Measurements from ENCODE around the gene OPCML.

OPCML gene

GRCh38 chr11:132549561-132549960, 982.7 kb downstream of the OPCML start:
- no peak for DNase-seq (ENCODE audit: low read depth)

DNA sequence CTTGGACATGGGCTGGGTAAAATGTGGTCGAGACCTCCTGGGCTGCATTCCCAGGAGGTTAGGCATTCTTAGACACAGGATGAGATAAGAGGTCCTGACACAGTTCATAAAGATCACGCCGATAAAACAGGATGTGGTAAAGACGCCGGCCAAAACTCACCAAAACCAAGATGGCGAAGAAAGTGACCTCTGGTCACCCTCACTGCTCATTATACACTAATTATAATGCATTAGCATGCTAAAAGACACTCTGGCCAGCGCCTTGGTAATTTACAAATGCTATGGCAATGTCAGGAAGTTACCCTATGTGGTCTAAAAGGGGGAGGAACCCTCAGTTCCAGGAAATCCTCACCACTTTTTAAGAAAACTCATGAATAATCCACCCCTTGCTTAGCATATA, 983.3 kb downstream of the OPCML start:
- DNase-seq (ENCODE audit: low read depth): no peak

- no peak for DNase-seq (ENCODE audit: low read depth)
Observed at GRCh38 chr11:132544007-132544406, 988.3 kb downstream of the OPCML start.

DNA sequence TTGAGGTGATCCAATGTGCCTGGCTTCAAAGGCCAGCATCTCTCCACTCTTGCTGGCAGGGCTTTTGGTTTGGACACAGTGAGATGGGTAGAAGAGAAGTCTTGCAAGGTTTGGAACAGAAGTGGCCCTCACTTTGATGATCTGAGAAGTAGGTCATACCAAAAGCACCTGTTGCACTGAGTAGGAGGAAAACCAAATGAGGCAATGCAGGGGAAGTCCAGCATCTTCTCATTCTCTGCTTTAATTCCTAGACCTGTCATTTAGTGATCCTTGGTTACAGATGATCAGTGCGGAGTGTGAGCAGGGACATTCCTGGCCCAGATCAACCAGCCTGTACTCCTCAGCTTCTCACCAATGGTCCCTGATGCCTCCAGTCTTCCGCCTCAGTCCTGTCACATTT, 990.5 kb downstream of the OPCML start:
- DNase-seq (ENCODE audit: low read depth): no peak

DNA sequence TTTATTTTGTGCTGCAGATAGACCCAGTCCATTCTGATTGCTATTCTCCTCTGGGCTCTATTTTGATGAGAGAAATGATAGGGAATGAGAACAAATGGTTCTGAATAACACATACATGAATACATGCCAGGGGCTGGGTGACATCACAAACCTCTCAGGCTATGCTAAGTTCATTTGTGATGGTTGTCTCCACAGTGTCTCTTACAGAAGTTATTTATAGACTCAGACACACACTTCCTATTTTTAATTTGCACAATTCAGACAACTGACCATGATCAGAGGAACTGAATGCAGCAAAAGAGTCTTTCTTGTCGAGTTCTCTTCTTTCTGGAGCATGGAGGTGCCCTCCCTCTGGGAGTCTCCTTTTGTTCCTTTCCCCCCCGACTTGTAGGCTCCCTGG, 991.7 kb downstream of the OPCML start:
- DNase-seq (ENCODE audit: low read depth): no peak

DNA sequence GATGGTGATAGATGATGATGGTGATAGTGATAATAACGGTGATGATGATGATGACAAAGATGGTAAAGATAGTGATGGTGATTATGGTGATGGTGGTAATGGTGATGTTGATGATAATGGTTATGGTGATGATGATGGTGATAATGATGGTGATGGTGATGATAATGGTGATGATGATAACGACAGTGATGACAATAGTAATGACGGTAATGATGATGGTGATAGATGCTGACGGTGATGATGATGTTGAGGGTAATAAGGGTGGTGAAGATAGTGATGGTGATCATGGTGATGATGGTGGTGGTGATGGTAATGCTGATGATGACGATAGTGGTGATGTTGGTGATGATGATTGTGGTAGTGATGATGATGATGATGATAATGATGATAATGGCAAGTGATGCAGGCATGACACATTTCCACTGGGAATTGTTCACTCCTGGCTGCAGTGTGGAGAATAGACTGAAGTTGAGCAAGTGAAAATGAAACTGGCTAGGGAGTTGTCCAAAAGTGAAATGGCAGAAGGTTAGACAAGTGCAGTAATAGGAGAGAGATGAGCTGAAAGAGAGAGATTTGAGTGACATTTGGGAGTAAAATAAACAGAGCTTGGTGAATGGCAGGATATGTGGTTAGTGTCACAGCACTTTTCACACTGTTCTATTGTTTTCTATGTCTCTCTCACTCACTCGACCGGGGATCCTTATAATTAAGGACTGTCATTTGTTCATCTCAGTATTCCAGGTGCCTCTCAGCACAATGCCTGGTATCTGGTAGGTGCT, 992.5 kb downstream of the OPCML start:
- DNase-seq (ENCODE audit: low read depth): no peak

GRCh38 chr11:132538642-132539041, 993.7 kb downstream of the OPCML start:
- DNase-seq (ENCODE audit: low read depth): no peak

- no peak for DNase-seq (ENCODE audit: low read depth)
Observed at GRCh38 chr11:132535830-132536229, 996.5 kb downstream of the OPCML start.

DNA sequence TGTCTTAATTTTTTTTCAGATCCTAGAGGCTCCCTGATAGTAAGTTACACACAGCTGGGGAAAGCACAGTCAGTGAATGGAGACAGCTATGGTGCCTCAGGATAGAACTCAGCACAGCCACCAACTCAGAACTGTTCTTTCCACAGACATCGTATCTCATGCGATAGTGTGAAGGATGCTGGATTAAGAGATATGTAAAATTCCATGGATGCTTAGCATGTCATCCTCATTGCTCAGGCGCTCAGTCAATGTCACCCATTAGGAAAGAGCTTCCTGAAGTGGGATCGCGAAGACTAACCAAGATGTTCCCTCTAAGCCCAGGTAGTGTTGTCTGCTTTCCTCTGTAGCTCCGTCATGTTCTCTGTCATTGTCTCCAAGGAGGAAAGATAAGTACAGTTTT, 1000.4 kb downstream of the OPCML start:
- DNase-seq (ENCODE audit: low read depth): no peak

DNA sequence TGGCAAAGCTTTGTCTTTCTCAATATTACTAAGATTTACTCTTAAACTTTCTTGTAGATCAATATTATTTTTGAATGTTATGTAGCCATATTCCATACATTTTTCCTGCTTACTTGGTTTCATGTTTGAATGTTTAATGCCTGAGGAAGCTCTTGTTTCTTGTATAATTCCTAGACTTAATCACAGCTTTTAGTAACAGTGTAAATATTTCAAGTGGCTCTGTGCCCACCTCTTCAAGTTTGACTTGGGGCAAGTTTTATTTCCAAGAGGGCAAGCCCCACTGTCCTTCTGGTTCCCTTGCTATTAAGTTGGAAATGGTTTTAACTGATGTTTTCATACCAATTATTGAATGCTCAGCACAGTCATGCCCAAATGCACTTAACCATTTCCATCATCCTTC, 1004.1 kb downstream of the OPCML start:
- DNase-seq (ENCODE audit: low read depth): no peak

DNA sequence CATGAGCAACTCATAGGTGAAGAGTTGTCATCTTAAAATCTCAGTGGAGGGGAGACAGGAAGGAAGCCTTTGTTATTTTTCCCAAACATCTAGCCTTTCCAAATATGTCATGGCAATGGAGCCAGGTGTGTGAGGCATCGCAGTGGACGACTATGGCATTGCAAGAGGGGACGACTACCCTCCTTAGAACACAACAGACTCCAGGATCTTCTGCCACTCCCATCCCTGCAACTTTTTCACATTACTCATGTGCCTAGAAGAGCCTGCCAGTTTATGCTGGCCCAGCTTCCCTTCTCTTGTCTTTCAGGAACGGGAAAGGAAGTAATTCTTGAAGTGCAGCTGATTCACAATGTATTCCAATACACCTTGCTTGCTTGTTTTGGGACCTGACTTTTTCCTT, 1008.4 kb downstream of the OPCML start:
- DNase-seq (ENCODE audit: low read depth): no peak

- DNase-seq (ENCODE audit: low read depth): no peak
Observed at GRCh38 chr11:132520199-132520598, 1012.1 kb downstream of the OPCML start.

- no peak for DNase-seq (ENCODE audit: low read depth)
Observed at GRCh38 chr11:132519241-132519815, 1013.0 kb downstream of the OPCML start.

GRCh38 chr11:132504501-132505041, 1027.7 kb downstream of the OPCML start:
- no peak for DNase-seq (ENCODE audit: low read depth)

GRCh38 chr11:132501356-132501755, 1030.9 kb downstream of the OPCML start:
- DNase-seq (ENCODE audit: low read depth): no peak

DNA sequence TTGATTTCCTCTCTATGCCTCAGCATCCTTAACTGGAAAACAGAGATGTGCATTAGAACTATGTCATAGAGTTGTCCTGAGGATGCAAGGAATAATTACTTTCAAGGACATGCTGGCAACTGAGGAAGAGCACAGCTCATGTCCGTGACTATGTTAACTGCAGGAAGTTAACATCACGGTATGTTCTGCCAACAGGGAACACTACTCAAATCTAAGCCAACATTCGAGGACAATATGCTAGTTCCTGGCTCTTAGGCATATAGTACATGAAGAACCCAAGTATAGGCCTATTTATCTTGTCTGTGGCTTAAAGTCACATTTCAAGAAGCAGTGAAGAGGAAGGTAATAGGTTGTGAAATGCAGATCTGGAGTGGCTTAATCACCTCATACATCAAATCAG, 1032.6 kb downstream of the OPCML start:
- no peak for DNase-seq (ENCODE audit: low read depth)

DNA sequence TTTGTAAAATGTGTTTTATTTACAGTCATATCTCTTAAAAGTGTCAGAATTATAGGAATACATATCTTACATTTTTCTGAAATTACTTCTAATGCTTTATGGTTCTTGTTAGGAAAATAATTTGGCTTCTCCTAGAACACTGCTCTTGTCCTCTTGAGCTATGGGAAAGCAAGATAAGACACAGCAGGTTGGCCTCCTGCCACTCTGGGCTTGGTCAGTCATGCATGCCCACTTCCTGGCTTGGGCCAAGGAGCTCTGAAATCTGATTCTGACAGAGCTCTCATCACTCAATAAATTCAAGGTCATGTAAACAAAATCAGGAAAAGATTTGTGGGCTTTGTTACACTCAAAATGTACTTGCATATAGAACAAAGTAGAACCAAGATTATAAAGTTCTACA, 1036.0 kb downstream of the OPCML start:
- peak; percentile 10 for DNase-seq (ENCODE audit: low read depth)

GRCh38 chr11:132493801-132494200, 1038.5 kb downstream of the OPCML start:
- DNase-seq (ENCODE audit: low read depth): no peak

DNA sequence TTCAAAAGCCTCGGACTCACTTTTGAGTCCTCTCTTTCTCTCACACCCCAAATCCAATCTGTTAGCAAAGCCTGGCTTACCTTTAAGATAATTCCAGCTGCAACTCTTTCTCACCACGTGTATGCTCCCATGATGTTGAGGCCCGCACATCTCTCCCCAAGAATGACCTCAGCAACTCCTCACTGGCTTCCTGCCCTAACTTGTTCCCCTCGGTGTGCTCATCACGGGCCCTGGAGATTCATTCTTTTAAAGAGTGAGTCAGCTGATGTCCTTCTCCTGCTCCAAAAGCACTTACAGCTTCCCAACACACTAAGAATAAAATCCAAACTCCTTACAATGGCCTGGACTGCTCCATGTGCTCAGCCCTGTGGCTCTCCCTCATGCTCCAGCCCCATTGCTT, 1041.3 kb downstream of the OPCML start:
- DNase-seq (ENCODE audit: low read depth): no peak

DNA sequence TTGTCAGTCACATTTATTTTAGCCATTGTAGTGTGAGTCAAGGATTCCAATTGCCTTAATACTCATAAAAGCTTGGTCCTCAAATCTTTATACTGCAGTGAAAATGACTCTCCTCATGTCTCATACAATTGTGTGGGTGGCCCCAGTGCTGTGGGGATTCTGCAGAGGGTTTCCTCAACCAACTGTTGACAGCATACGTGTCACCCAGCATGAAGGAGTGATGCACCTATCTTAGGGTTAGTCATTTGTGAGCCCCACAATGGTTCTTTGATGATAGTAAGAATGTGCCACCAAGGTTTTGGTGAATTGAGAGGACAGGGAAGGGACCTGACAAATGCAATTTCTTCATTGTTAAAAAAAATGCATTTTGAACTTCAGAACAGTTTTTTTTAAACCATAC, 1046.2 kb downstream of the OPCML start:
- DNase-seq (ENCODE audit: low read depth): no peak

DNA sequence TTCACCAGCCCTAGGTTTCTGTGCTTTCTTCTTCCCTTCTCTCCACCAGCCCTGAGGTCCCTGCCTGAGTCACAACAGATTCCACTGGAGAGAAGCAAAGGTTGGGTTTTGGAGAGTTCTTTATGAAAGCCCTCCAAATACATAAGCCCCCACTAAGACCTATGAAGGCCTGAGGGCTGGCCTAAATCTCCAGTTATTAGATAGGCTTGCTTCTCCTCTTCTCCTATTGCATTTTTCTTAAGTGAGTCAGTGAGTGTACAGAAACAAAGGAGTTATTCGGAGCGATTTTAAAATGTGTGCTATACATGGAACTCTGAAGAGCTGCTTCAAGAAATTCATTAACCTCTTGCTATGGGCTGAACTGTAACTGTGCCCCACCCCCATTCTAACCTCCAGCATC, 1057.3 kb downstream of the OPCML start:
- DNase-seq (ENCODE audit: low read depth): no peak

GRCh38 chr11:132472411-132473172, 1059.7 kb downstream of the OPCML start:
- DNase-seq (ENCODE audit: low read depth): no peak

DNA sequence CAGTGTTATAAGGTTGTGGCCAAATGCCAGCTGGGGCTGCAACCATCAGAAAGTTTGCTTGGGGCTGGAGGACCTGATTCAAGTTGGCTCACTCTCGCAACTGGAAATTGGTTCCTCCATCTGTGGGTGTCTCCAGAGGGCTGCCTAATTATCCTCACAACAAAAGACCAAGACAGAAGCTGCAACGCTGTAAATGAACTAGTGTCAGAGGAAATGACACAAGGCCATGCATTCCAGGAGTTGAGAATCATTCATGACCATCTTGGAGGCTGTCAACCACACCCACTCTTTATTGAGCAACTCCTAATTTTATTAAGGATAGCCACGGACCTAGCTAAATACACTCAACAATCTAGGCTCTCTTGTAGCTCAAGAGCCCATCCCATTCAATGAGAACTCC, 1060.8 kb downstream of the OPCML start:
- DNase-seq (ENCODE audit: low read depth): no peak

All from iris pigment epithelial cell (primary cell).